Brain pericyte (primary cell): ENCODE results near the gene KIZ.

Source experiments
- DNase-seq: peaks from one replicate; pipeline ENCODE4 v3.0.0-alpha.2; 2012; ENCODE audit warnings: low read depth, low spot score

The KIZ gene, protein sequence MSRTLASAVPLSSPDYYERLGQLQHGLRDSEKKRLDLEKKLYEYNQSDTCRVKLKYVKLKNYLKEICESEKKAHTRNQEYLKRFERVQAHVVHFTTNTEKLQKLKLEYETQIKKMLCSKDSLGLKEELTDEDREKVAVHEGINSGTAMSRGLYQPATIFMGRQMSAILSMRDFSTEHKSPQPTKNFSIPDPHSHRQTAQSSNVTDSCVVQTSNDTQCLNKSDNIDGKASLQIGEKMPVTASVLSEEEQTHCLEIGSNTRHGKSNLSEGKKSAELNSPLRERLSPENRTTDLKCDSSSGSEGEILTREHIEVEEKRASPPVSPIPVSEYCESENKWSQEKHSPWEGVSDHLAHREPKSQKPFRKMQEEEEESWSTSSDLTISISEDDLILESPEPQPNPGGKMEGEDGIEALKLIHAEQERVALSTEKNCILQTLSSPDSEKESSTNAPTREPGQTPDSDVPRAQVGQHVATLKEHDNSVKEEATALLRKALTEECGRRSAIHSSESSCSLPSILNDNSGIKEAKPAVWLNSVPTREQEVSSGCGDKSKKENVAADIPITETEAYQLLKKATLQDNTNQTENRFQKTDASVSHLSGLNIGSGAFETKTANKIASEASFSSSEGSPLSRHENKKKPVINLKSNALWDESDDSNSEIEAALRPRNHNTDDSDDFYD

DNA sequence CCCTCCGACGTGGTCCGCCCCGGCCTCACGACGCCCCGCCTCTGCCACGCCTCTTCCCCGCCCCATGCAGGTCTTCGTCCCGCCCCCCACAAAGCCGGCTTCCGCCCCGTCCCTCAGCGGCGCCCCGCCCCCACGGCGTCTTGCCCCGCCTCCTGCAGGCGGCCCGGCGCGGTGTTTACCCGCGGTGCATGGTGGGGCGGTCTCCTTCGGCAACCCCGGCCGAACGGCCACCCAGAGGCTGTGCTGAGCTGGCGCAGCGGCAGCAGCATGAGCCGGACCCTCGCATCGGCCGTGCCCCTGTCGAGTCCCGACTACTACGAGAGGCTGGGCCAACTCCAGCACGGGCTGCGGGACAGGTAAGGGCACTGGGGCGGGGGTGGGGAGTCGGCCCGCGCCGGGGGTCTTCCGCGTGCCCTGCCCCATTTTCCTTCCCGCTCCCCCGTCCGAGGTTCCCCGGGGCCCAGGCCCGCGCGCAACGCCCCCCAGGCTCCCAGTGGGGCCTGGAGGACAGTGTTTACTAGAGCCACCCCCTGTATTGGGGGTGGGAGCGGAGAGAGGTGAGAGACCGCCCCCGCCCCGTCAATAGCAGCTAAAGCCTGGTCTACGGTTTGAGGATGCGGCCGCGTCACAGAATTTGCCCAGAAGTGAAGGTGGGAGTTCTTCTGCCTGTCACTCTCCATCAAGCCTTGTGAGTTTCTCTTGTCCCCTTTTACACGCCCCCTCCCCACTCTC, at the start of gene KIZ:
Gene KIZ (plus strand): TSS at position 234 of the 732 bp plus-strand sequence. CDS start 34 bp downstream, at position 268.
- peak; percentile 82 for DNase-seq

DNA sequence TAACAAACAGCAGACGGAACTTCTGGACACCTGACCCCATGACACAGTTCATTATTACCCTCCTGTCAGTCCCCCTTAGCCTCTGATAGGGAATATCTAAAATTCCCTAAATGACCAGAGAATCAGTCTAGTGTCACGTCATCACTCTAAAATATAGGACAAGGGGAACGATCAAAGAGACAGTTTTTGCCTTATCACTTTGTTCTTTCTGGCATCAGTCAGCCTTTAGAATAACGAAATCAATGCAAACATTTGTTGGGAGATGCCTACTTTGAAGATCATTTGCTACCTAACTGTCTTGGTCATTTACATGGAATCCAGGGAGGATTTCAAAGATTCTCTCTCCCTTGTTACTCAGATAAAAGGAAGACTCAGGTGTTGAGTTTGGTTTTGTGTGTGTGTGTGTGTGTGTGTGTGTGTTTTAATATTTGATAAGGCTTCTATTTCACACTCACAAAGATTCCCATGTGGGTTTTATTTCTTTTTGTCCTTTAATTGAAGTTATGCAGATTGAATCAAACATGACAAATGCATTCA, 48.0 kb upstream of the KIZ start:
- no peak for DNase-seq

DNA sequence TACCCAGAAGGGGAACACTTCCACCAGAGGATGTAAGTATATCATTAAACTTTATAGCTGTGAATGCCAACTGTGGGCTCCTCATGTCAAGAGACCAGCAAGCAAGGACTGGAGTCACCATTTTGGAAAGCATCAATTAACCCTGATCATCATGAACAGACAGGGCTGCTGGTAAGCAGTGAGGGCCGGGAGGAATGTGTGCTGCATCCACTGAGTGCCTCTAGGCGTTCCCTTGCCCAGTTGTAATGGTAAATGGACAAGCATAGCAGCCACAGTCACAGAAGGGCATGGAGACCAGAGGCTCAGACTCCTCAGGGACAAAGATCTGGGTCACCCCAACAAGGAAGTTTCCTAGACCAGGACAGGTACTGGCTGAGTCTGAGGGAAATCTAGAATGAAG, 43.3 kb upstream of the KIZ start:
- no peak for DNase-seq

DNA sequence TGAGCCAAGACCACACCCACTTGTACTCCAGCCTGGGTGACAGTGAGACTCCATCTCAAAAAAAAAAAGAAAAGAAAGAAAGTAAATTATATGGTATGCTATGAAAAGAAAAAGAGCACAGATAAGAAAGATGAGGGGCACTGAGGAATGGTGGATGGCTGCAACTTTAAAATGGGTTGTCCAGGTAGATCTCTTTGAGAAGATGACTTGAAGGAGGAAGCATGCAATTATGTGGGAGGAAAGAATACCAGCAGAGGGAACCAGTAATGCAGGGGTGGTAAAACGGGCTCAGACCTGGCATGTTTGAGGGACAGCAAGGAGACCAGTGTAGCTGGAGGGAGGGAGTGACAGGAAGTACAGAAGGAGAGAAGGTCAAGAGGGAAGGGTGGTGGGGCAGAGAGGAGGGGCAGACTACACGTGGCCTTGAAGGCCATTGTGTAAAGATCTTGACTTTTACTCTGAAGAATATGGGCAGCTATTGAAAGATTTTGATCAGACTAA, 42.0 kb upstream of the KIZ start:
- no peak for DNase-seq

DNA sequence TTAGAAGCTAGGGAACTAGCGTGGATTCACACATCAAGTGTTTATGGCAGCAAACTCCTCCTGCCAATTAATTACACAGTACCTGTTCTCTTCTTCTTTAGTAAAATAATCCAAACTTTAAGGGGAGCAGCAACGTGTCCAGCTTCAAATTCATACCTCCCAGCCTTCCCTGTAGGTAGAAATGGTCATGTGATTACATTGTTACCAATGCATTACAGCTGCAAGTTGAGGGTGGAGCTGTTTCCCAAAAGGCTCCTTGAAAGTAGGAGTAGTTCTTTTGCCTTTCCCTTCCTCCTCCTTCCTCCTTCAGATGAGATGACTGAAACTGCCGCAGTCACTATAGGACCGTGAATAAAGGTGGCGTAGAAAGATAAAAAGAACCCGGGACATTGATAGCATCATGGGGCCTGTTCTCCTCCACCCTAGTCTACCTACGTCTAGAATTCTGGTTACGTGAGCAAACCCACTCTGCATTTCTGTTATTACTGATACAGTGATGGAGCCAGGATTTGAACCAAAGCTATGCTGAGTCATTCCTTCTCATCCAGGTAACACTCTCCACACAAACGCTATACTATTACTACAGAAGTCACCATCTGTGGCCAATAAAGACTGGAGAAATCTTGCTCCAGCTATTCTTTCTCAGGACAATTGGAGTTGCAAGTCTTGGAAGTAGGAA, 37.9 kb upstream of the KIZ start:
- no peak for DNase-seq

DNA sequence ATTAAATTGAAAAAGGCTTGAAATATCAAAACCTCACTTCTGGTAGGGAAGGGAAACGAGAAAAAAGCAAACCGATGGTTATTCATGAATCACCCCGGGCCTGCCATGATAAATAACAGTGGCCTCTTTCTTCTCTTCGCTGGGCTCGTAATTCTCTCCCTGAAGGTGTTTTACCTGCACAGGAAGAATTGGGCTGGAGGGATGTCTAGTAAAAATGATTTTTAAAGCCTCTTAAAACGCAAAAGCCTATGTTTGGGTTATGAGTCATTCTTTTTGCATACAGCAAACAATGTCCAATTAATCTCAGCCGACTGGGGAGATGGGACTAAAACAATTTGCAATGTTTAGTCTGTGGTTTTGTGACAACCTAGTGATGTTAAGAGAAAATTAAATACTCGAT, 36.5 kb upstream of the KIZ start:
- no peak for DNase-seq

DNA sequence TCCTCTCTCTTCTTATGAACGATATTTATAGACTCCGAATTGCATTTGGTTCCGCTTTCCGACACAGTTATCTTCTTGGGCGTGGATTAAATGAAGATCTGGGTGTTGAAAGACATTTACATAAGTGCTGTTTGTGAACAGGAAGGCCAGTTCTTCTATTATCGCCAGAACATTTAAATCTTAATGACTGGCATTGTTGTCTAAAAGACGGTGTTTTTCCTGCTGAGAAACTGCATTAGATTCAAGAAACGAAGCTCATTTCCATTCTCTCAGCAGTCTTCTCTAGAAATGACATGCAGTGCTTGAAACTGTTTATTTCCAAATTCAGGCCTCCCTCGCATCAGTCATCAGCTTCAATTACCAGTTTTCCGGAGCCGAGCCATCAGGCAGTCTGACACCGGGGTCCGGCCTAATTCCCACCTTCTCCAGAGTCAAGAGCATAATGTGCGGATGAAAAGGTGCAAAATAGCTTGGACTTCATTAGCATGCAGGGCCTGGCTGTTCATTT, 35.7 kb upstream of the KIZ start:
- no peak for DNase-seq

DNA sequence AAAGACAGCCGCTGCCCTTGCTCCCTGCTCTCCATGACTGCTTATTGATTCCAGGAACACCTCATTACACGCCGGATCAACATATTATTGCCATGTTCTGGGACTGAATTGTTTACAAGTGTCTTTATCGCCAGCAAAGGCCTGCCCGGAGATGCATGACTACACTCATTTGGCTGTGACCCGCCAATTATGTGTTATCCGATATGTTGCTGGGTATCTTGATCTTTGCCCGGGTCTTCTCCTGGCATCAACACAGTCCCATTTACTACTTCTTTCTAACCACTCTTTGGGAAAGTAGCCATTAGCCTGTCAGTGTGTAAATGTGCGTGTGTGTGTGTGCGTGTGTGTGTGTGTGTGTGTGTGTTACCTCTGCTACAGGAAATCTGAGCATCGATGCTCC, 35.2 kb upstream of the KIZ start:
- DNase-seq: no peak

DNA sequence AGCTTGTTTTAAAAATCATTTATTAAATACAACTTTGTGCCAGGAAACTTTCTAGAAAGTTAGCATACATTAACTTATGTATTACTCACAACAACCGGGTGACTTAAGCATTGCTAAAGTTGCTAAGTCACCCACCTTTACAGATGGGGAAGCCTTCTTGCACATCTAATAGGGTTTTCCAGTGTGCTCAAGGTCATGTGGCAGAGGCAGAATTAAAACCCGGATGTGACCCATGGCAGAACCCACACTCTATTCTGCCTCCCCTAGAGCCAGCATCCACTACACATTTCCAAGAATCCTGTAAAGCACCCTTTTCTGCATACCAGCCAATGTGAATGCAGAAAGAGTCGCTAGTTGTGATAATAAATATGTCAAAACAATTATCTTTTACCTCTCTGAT, 33.1 kb upstream of the KIZ start:
- no peak for DNase-seq

DNA sequence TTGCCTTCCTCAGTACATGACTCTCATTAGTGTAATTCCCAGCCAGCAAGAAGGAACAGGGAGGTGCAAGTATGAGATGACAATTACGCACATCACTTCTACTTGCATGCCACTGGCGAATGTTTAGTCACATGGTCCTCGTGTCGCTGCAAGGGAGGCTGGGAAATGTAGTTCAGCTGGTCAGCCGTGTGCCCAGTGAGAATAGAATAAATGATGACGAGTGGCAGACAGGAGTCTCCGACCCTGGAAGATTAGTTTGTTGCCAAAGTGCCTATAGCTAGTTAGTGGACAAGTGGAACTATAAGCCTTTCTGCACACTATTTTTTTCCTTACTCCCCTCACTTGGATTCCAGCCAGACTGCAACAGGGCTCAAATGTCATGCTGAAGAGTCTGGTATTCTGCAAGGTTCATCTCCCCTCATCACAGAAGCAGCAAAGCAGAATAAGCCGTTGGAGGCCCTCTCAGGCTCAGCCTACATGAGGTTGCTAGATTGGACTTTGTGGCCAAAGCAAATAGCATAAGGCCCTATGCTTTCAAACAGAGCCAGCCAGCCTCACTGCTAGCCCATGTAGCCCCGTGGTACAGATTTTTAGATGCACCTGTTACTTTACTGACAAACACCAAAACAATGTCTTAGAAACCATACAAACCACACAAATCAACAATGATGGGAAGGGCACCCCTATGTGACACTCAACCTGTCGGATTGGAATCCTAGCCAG, 29.4 kb upstream of the KIZ start:
- DNase-seq: no peak

DNA sequence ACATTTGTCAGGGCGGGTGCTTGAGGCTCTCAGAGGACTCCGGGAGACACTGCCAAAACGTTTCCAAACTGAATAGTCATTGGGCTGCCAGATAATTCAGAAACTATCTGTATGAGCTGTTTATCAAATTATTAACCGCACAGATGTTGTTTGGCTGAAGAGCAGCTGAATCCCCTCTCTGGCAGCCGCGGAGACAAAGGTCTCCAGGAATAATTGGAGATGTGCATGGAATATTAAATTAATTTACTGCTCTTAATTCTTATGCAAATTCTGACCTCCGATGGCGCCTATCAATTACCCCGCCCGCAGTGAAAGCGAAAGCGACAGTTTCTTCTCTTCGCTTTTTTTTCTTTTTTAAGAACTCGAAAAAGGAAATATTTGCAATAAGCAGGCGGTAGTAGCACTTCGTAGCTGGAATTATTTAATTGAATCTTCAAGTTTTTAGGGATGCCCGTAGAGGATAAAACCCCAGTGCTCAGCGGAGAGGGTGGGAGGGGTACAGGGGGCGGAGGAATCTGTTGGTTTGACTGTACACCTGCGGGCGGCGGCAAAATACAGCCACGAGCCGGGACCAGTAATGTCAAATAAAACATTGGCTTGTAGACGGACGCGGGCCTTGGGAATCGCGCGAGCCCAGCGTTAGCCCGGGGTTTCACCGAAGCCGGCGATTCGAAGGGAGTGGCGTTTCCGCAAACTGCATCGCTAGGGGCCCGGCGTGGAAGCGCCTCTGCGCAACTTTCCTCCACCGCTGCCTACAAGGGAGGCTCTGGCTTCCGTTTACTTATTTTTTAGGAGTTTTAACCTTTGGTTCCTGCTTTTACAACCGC, 25.9 kb upstream of the KIZ start:
- DNase-seq: no peak

DNA sequence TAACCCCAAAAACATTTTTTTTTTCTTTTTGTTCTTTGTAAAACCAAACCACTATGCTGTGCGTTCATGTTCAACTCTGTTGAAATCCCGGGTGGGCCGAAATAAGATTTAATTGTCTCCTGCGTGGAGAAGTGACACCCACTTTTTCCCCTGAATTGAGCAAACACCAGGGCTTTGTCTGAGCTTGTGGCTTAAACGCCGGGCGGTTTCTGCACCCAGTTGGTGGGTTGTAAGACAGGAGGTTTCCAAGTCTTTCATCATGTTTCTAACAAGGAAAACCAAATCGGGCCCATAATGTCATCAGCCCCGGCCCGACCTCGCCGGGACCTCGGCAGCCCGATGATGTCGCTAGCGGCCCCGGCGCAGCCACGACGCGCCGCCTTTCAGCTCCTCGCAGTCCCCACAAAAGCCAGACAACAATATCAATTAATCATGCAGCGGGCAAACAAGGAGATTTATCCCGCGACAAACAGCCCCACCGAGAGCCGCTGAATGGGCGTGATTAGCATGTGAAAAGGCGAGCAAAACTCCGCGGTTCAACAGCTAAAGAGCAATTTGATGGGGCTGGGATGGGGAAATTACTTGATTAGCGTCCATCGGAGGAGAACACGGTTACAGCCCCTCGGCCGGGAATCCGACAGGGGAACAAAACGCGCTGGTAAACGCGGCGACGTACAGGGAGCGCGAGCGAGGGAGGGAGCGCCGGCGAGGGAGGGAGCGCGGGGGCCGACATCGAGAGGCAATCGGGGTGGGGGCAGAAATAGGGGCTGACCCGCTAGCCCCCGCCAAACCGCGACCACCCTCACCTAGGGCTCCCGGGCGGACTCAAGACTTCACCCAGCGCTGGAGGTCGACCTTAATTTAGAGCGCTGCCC, 25.1 kb upstream of the KIZ start:
- no peak for DNase-seq

DNA sequence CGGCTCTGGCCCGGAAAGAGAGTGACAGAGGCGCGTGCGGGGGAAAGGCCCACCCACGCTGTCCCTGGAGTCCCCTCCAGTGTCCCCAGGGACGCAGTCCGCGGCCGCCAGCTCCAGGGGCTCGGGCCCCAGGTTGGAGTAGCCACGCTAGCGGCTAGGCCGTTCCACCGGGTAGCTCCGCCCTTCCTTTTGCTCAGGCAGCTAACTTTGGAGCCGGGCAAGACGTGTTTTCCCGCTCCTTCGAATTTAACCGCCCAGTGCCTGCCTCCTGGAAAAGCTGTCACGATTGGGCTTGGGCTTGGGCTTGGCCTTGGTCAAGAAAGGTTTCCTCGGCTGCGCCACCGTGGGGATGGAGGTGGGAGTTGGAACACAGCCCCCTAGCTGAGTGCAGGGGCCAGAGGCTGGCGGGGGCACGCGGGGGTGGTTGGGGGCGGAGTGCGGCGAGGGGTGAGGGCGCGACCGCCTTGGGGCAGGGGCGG, 24.4 kb upstream of the KIZ start:
- DNase-seq: no peak

DNA sequence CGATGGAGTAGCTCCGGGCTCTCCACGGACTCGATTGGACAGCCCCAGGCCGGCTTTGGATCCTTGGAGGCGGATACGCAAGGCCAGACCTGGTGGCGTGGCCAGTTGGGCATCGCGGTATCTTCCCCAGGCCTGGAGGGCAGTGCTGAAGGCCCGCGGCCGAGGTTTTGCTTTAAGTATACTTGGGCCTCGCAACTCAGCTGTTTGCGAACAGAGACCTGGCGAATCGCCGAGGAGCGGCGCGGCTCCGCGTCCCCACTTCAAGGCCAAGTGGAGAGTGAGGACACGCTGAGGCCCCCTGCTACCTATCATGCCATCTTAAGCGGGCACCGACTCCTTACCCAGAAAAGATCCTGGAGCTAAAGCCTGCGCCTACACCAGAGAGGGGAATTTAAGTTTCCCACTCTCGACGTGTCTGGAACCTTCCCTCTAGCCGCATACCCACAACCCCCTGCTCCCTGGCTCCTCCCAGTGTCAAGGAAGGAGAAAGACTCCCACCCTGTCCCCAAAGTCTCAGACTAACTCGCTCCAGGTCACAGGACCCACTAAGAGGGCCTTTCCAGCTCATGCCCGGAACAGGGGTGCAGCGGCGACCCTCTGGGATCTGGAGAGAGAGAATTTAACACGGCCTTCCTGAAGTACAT, 23.8 kb upstream of the KIZ start:
- DNase-seq: no peak

DNA sequence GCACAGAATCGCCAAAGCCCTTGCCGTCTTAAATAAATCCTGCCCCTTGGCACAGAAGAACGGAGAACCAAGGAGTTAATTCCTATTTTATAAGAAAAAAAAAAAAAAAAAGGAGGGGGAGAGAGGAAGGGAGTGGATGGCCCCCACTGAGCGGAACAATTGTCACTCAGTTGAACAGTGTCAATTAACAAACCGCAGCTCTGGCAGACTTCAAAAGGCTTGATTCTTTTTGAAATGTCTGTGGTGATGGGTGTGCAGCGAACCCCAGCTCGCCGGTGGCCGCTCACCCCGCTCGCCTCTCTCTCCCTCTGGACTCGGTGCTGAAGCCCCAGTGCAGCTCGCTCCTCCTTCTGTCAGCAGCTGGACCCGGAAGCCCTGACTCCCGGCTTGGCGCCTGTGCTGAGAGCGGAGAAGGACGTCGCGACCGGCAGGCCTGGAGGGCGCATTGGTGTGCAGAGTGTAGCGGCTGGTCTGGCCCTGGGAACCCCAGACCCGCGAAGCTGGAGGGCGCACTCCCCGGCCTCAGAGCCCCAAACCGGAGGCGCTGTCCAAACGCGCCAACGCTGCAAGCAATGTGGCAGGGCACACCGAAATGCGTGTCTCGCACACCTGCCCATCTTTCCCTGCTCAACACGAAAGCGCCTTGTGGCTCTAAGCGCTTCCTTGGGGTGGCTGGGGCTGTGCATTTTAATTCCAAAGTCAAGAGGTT, 23.1 kb upstream of the KIZ start:
- DNase-seq: no peak

DNA sequence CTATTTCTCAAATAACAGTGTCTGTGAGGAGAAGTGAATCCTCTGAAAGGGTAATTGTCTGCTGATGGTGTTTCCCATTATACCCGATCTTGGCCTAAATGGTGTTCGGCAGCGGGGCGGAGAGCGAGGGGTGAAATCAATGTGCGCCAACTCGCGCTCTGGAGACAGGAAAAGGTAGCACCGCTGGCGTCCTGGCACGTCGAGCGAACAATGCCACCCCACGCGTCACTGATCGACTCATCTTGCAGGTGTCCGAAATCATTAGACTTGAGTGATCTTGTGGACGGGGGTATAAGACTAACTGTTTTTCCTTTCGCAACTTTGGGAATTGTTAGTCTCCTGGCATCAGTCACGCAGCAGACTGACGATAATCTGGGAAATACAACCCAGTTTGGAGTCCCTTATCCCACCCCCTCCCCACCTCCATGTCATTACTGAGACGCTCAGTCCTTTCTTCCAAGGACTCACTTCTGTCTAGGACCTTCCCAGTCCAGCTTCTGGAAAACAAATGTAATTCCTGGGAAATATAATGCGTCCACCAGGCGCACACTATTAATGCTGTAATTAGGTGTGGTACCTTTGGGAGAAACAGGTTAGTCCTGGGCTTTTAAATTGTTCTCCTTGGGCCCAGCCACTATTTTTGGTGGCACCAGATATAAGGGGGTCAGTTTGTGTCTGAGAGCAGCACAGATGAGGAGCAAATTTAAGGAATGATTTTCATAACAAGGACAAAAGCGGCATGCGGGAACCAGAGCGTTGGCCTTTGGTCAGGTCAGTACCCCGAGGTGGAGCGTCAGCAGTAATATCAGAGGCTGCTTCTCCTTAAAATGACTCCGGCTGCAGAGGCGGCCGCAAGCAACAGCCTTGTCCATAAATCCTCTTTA, 22.1 kb upstream of the KIZ start:
- no peak for DNase-seq

DNA sequence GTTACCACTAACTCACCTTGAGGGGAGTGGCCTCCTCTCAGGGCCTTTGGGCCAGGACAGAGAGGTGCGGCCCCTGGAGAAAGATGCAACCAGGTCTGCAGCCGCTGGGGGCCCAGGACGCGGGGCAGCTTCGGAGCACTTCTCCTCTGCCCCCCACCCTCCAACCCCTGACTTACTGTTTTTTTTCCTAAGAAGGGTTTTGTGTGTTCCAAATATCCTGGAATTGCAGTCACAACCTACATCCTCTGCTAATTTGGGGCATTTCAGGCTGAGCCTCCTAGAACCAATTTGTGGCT, 21.5 kb upstream of the KIZ start:
- no peak for DNase-seq
